NCI-H345 treated with DMSO at 0.1 percent for 48 hours (cell line): ENCODE results near the gene SLC8A2.
"Not testable (repeated sequence)": the region's sequence is repeated elsewhere in the genome, so short reads cannot be mapped to it uniquely, and the experiment has no call there.

Experiments used
- DNase-seq: peaks from one replicate; lab custom pipeline; 2025; ENCODE audit not compliant: unreplicated experiment; lab: John Stamatoyannopoulos, UW

Gene SLC8A2

GRCh38 chr19:47383890-47384289 lies 87.8 kb downstream of the SLC8A2 start:
- not testable (repeated sequence) for DNase-seq

GRCh38 chr19:47381653-47382279 lies 89.9 kb downstream of the SLC8A2 start:
- no peak for DNase-seq

GRCh38 chr19:47381121-47381520 lies 90.6 kb downstream of the SLC8A2 start:
- DNase-seq: no peak

- no peak for DNase-seq
These were observed 91.1 kb downstream of the SLC8A2 start for GRCh38 chr19:47380559-47380958.

GRCh38 chr19:47379381-47379938 lies 92.2 kb downstream of the SLC8A2 start:
- no peak for DNase-seq

GRCh38 chr19:47378246-47378645 lies 93.4 kb downstream of the SLC8A2 start:
- DNase-seq: no peak
